ENCODE measurements around the gene PHF21A.

Gene PHF21A

GRCh38 chr11:45924927-45925326 is 196.3 kb downstream of the PHF21A start:
- H3K4me3 Mint-ChIP-seq = no peak overlapping the region
- H3K27ac Mint-ChIP-seq = no peak overlapping the region
- peaks cover 11% of the 10 kb centered on the region for H3K4me1 Mint-ChIP-seq (ENCODE audit: low read depth)
- H3K36me3 Mint-ChIP-seq (ENCODE audit: low read depth) = peaks cover under 1% of the 10 kb centered on the region
- peaks cover 47% of the 10 kb centered on the region for H3K27me3 Mint-ChIP-seq
- no peaks in the 10 kb centered on the region for H3K9me3 Mint-ChIP-seq
- intact Hi-C loops (cut with micrococcal nuclease) = no loop called here

GRCh38 chr11:45924036-45924915 is 197.0 kb downstream of the PHF21A start:
- peaks cover 47% of the 10 kb centered on the region for H3K27me3 Mint-ChIP-seq
- H3K9me3 Mint-ChIP-seq = no peaks in the 10 kb centered on the region
- intact Hi-C loops (cut with micrococcal nuclease) = no loop called here
- peaks cover 5% of the 10 kb centered on the region for H3K4me1 Mint-ChIP-seq (ENCODE audit: low read depth)
- H3K27ac Mint-ChIP-seq = no peak overlapping the region
- H3K36me3 Mint-ChIP-seq (ENCODE audit: low read depth) = no peaks in the 10 kb centered on the region
- no peak overlapping the region for H3K4me3 Mint-ChIP-seq

GRCh38 chr11:45922425-45923082 is 198.7 kb downstream of the PHF21A start, which contains the start of gene LARGE2:
LARGE2 (plus strand) TSS chr11:45922656; CDS start chr11:45922883, 227 bp downstream.
- peaks cover 10% of the 10 kb centered on the region for H3K4me1 Mint-ChIP-seq (ENCODE audit: low read depth)
- H3K27ac Mint-ChIP-seq = no peak within 1 kb of the TSS
- intact Hi-C loops (cut with micrococcal nuclease) = no loop called here

GRCh38 chr11:45921561-45922424 is 199.5 kb downstream of the PHF21A start:
- intact Hi-C loops (cut with micrococcal nuclease) = no loop called here
- Mint-ChIP-seq H3K4me1 (ENCODE audit: low read depth) (peaks cover 13% of the 10 kb centered on the region), H3K4me3 (peak overlapping the region; percentile 6), H3K27me3 (peaks cover 46% of the 10 kb centered on the region), H3K36me3 (ENCODE audit: low read depth) (peaks cover 15% of the 10 kb centered on the region), H3K27ac (no peak overlapping the region), H3K9me3 (no peaks in the 10 kb centered on the region)

More at GRCh38 chr11:45922425-45923082, 198.7 kb downstream of the PHF21A start, which contains the start of gene LARGE2:
- peaks cover 46% of the 10 kb centered on the region for H3K27me3 Mint-ChIP-seq
- H3K4me3 Mint-ChIP-seq = peak within 1 kb of the TSS; percentile 54
- peaks cover 13% of the 10 kb centered on the region for H3K36me3 Mint-ChIP-seq (ENCODE audit: low read depth)
- H3K9me3 Mint-ChIP-seq = no peaks in the 10 kb centered on the region

- H3K27ac Mint-ChIP-seq = peak overlapping the region; percentile 26
Measured at GRCh38 chr11:45920531-45921477, 200.4 kb downstream of the PHF21A start.

GRCh38 chr11:45919806-45920530 is 201.3 kb downstream of the PHF21A start:
- H3K27me3 Mint-ChIP-seq = peaks cover 39% of the 10 kb centered on the region
- H3K4me3 Mint-ChIP-seq = no peak overlapping the region
- peak overlapping the region; percentile 26 for H3K27ac Mint-ChIP-seq
- peaks cover 29% of the 10 kb centered on the region for H3K4me1 Mint-ChIP-seq (ENCODE audit: low read depth)
- intact Hi-C loops (cut with micrococcal nuclease) = loop anchor here (1.0 kb wide), 1 partner anchor 9 kb away; no protein-coding TSS in a partner anchor
- peaks cover 32% of the 10 kb centered on the region for H3K36me3 Mint-ChIP-seq (ENCODE audit: low read depth)
- H3K9me3 Mint-ChIP-seq = no peaks in the 10 kb centered on the region

More at GRCh38 chr11:45920531-45921477, 200.4 kb downstream of the PHF21A start:
- Mint-ChIP-seq H3K9me3 (no peaks in the 10 kb centered on the region), H3K36me3 (ENCODE audit: low read depth) (peaks cover 23% of the 10 kb centered on the region), H3K4me1 (ENCODE audit: low read depth) (peaks cover 23% of the 10 kb centered on the region), H3K27me3 (peaks cover 40% of the 10 kb centered on the region), H3K4me3 (no peak overlapping the region)
- intact Hi-C loops (cut with micrococcal nuclease) = loop anchor here (1.0 kb wide), 1 partner anchor 8 kb away; no protein-coding TSS in a partner anchor

- no peaks in the 10 kb centered on the region for H3K9me3 Mint-ChIP-seq
- intact Hi-C loops (cut with micrococcal nuclease) = loop anchor here (1.0 kb wide), 1 partner anchor 72 kb away; the partner anchor contains the start of gene CRY2
Measured at GRCh38 chr11:45918962-45919675, 202.1 kb downstream of the PHF21A start.

GRCh38 chr11:45918331-45918941 is 202.8 kb downstream of the PHF21A start:
- peaks cover 47% of the 10 kb centered on the region for H3K36me3 Mint-ChIP-seq (ENCODE audit: low read depth)
- peaks cover 28% of the 10 kb centered on the region for H3K4me1 Mint-ChIP-seq (ENCODE audit: low read depth)

More at GRCh38 chr11:45918962-45919675, 202.1 kb downstream of the PHF21A start:
- H3K4me1 Mint-ChIP-seq (ENCODE audit: low read depth) = peaks cover 29% of the 10 kb centered on the region
- peak overlapping the region; percentile 95 for H3K4me3 Mint-ChIP-seq
- H3K36me3 Mint-ChIP-seq (ENCODE audit: low read depth) = peaks cover 40% of the 10 kb centered on the region
- peaks cover 30% of the 10 kb centered on the region for H3K27me3 Mint-ChIP-seq
- peak overlapping the region; percentile 98 for H3K27ac Mint-ChIP-seq

GRCh38 chr11:45917623-45918330 is 203.5 kb downstream of the PHF21A start, which contains the start of gene PEX16:
PEX16 (minus strand) TSS chr11:45917877; CDS start chr11:45917811, 66 bp downstream.
- no peaks in the 10 kb centered on the region for H3K9me3 Mint-ChIP-seq
- peaks cover 23% of the 10 kb centered on the region for H3K4me1 Mint-ChIP-seq (ENCODE audit: low read depth)
- peaks cover 21% of the 10 kb centered on the region for H3K27me3 Mint-ChIP-seq
- H3K27ac Mint-ChIP-seq = peak within 1 kb of the TSS; percentile 98
- intact Hi-C loops (cut with micrococcal nuclease) = loop anchor here (1.0 kb wide), 1 partner anchor 70 kb away; the partner anchor contains the start of gene CRY2
- peak within 1 kb of the TSS; percentile 95 for H3K4me3 Mint-ChIP-seq
- peaks cover 54% of the 10 kb centered on the region for H3K36me3 Mint-ChIP-seq (ENCODE audit: low read depth)

More at GRCh38 chr11:45918331-45918941, 202.8 kb downstream of the PHF21A start:
- Mint-ChIP-seq H3K4me3 (peak overlapping the region; percentile 95), H3K9me3 (no peaks in the 10 kb centered on the region), H3K27ac (peak overlapping the region; percentile 98), H3K27me3 (peaks cover 25% of the 10 kb centered on the region)
- intact Hi-C loops (cut with micrococcal nuclease) = loop anchor here (1.0 kb wide), 1 partner anchor 71 kb away; the partner anchor contains the start of gene CRY2

- intact Hi-C loops (cut with micrococcal nuclease) = no loop called here
- Mint-ChIP-seq H3K4me1 (ENCODE audit: low read depth) (peaks cover 23% of the 10 kb centered on the region), H3K27me3 (peaks cover 21% of the 10 kb centered on the region), H3K27ac (peak overlapping the region; percentile 98), H3K36me3 (ENCODE audit: low read depth) (peaks cover 59% of the 10 kb centered on the region), H3K4me3 (peak overlapping the region; percentile 95), H3K9me3 (no peaks in the 10 kb centered on the region)
Measured at GRCh38 chr11:45917286-45917622, 204.0 kb downstream of the PHF21A start.

GRCh38 chr11:45915446-45915845 is 205.8 kb downstream of the PHF21A start:
- Mint-ChIP-seq H3K36me3 (ENCODE audit: low read depth) (peaks cover 77% of the 10 kb centered on the region), H3K4me1 (ENCODE audit: low read depth) (peaks cover 23% of the 10 kb centered on the region), H3K27ac (no peak overlapping the region), H3K9me3 (no peaks in the 10 kb centered on the region), H3K27me3 (peaks cover 3% of the 10 kb centered on the region), H3K4me3 (no peak overlapping the region)
- intact Hi-C loops (cut with micrococcal nuclease) = no loop called here
